PFSK-1 (cell line): ENCODE measurements around the gene USH2A.

ENCODE experiments used
- FOXP2 ChIP-seq: optimal IDR thresholded peaks from 2 replicates; pipeline ENCODE3; 2011; ENCODE audit warnings: borderline replicate concordance, control low read depth, inconsistent platforms; ENCODE audit not compliant: insufficient read depth; ENCODE audit errors: extremely low read length, extremely low read depth
- POLR2AphosphoS5 ChIP-seq: IDR thresholded peaks from 2 replicates; pipeline ENCODE4 v1.6.1; 2012; ENCODE audit warnings: low read depth, mild to moderate bottlenecking, control low read depth, low read length, moderate library complexity
- SIN3A ChIP-seq: IDR thresholded peaks from 2 replicates; pipeline ENCODE4 v1.6.1; 2012; ENCODE audit warnings: mild to moderate bottlenecking, low read length, moderate library complexity, borderline replicate concordance; ENCODE audit not compliant: insufficient read depth
- TAF1 ChIP-seq: IDR thresholded peaks from 2 replicates; pipeline ENCODE4 v1.6.1; 2012; ENCODE audit warnings: low read length, control low read depth, borderline replicate concordance; ENCODE audit not compliant: insufficient read depth
- TF ChIP-seq, protein P1 (sequence below), 2 experiments: IDR thresholded peaks; 2 replicates each; pipeline versions ENCODE4 v1.6.1 to v1.8.0; 2011 to 2012; ENCODE audit warnings: low read depth in 2 of 2, low read length in 2 of 2, control low read depth in 1 of 2, inconsistent platforms in 1 of 2, mild to moderate bottlenecking in 1 of 2, moderate library complexity in 1 of 2; ENCODE audit not compliant: insufficient read depth in 1 of 2

The USH2A gene

GRCh38 chr1:215731699-215732098 lies 691.5 kb downstream of the USH2A start:
- TF ChIP-seq, protein P1, sequence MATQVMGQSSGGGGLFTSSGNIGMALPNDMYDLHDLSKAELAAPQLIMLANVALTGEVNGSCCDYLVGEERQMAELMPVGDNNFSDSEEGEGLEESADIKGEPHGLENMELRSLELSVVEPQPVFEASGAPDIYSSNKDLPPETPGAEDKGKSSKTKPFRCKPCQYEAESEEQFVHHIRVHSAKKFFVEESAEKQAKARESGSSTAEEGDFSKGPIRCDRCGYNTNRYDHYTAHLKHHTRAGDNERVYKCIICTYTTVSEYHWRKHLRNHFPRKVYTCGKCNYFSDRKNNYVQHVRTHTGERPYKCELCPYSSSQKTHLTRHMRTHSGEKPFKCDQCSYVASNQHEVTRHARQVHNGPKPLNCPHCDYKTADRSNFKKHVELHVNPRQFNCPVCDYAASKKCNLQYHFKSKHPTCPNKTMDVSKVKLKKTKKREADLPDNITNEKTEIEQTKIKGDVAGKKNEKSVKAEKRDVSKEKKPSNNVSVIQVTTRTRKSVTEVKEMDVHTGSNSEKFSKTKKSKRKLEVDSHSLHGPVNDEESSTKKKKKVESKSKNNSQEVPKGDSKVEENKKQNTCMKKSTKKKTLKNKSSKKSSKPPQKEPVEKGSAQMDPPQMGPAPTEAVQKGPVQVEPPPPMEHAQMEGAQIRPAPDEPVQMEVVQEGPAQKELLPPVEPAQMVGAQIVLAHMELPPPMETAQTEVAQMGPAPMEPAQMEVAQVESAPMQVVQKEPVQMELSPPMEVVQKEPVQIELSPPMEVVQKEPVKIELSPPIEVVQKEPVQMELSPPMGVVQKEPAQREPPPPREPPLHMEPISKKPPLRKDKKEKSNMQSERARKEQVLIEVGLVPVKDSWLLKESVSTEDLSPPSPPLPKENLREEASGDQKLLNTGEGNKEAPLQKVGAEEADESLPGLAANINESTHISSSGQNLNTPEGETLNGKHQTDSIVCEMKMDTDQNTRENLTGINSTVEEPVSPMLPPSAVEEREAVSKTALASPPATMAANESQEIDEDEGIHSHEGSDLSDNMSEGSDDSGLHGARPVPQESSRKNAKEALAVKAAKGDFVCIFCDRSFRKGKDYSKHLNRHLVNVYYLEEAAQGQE (IDR thresholded peaks at IDR 0.05; ENCODE audit: insufficient read depth in 1 of 2, low read depth in 2 of 2, low read length in 2 of 2): no peak
- TF ChIP-seq FOXP2 (no peak), SIN3A (no peak), POLR2AphosphoS5 (no peak), TAF1 (no peak)

DNA sequence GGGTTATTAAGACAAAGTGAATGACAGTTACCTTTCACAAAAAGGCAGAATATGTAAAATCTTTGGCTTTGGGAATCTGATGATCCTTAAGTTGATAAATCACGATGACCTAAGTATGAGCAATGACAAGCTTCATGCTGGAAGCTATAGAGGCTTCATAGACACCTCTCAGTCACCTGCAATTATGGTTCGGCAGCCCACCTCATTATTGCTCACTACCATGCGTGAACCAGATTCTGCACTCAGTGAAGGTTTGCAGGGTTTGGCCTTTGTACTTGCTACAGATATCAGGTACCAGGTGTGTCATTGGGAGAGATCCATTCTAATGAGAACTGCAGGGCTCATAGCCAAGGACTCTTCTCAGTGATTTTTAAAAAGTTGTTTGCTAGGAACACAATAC lies 692.6 kb downstream of the USH2A start:
- TF ChIP-seq, protein P1 (IDR thresholded peaks at IDR 0.05; ENCODE audit: insufficient read depth in 1 of 2, low read depth in 2 of 2, low read length in 2 of 2): no peak
- no peak for TF ChIP-seq POLR2AphosphoS5
- no peak for TF ChIP-seq SIN3A
- no peak for TF ChIP-seq FOXP2
- TF ChIP-seq TAF1: no peak

DNA sequence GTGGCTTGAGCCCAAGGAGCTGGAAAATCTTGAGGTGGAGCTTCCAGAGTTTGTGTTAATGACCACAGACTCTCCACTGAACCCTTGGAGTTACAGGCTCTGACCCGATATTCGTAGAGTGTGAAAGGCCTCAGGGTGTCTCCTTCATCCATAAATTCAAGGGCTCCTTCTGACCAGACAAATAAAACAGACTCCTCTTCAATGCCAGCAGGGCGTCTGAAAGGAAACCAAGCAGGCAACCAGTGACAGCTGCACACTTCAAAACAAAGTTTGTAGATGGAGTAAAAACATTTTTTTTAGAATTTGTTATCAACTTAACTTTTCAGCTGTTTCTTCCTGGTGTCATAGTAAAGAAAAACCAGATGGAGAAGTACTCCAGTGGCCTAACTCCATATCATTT lies 695.1 kb downstream of the USH2A start:
- no peak for TF ChIP-seq SIN3A
- no peak for TF ChIP-seq TAF1
- TF ChIP-seq FOXP2: no peak
- TF ChIP-seq, protein P1 (IDR thresholded peaks at IDR 0.05; ENCODE audit: insufficient read depth in 1 of 2, low read depth in 2 of 2, low read length in 2 of 2): no peak

GRCh38 chr1:215720126-215720525 lies 703.1 kb downstream of the USH2A start:
- TF ChIP-seq SIN3A: no peak
- TF ChIP-seq, protein P1 (IDR thresholded peaks at IDR 0.05; ENCODE audit: insufficient read depth in 1 of 2, low read depth in 2 of 2, low read length in 2 of 2): no peak
- no peak for TF ChIP-seq FOXP2
- no peak for TF ChIP-seq TAF1
- TF ChIP-seq POLR2AphosphoS5: no peak

DNA sequence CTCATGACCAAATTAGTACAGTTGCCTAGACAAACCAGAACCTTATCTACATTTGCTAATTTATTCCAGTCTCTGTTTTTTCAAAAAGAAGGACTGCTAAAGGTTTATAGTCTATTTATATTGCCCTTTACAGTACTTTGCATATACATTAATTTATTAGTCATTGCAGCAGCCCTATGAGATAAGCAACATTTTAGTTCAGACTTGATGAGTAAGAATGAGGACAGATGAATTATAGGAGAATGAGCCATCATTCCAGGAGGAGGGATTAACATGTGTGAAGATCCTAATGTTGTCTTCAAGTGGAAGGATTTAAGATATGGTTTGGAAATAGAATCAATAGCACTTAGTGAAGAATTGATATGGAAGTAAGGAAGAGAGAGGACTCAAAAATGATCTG lies 703.7 kb downstream of the USH2A start:
- no peak for TF ChIP-seq SIN3A
- no peak for TF ChIP-seq FOXP2
- TF ChIP-seq, protein P1 (IDR thresholded peaks at IDR 0.05; ENCODE audit: insufficient read depth in 1 of 2, low read depth in 2 of 2, low read length in 2 of 2): no peak
- TF ChIP-seq TAF1: no peak
